HCT116 (cell line): ENCODE results near the gene BCKDK. TPM values are rescaled to one million over a fixed set of nuclear protein-coding genes. Genes with fewer than 3 reads are reported as not detected.

Experiments used
- ATAC-seq: fragments of 200-7000 bp; cut with Tn5 transposase; 2 replicates; pipeline ENCODE4 v1.9.1; 2020; ENCODE audit warnings: mild to moderate bottlenecking, moderate library complexity
- BruUV-seq: library from RNA; stranded (reverse); fragments of 400-500 nt; replicated peaks from 2 replicates; lab custom pipeline; 2021; lab: Mats Ljungman, UMichigan
- CTCF ChIA-PET: fragments of 300-600 bp; sonication (Branson Sonifier 250); formaldehyde crosslinking; loops from one replicate; lab custom pipeline; 2021; ENCODE audit warnings: antibody characterized with exemption; lab: Charles Lee
- POLR2A ChIA-PET: fragments of 300-600, 350-600 bp; sonication (Branson Sonifier 250); formaldehyde crosslinking; loops from one replicate; lab custom pipeline; 2021; ENCODE audit warnings: antibody characterized with exemption; lab: Charles Lee
- RAD21 ChIA-PET, 2 experiments: fragments of 300-600 bp; sonication (Branson Sonifier 250); formaldehyde crosslinking; loops; one replicate each; lab custom pipeline; 2023; ENCODE audit warnings: low total read pairs in 2 of 2; ENCODE audit not compliant: uncharacterized antibody in 2 of 2, unreplicated experiment in 2 of 2, low non-redundant PET in 1 of 2; lab: Charles Lee
- DNase-seq: peaks from one replicate; pipeline ENCODE4 v3.0.0-alpha.2; 2010; ENCODE audit warnings: low read depth, low spot score
- H2AFZ ChIP-seq: fragments of 200-600 bp; shearing (Covaris generic), sonication (generic); 2 replicates; pipeline ENCODE4 v1.6.1; 2017; ENCODE audit warnings: low read depth, mixed run types, mixed read lengths, antibody characterized with exemption, low read length; ENCODE audit not compliant: poor library complexity, severe bottlenecking
- H3K27ac ChIP-seq: 2 replicates; pipeline ENCODE4 v1.5.1; 2012; ENCODE audit warnings: low read depth, low read length
- H3K27me3 ChIP-seq: fragments of 200-600 bp; sonication (generic); 2 replicates; pipeline ENCODE4 v1.6.1; 2016; ENCODE audit warnings: mixed run types, low read length, mixed read lengths; ENCODE audit not compliant: insufficient read depth
- H3K36me3 ChIP-seq, 2 experiments: fragments of 200-500 bp in 1 of 2; fragments of 200-600 bp in 1 of 2; sonication (Bioruptor generic) in 1 of 2; sonication (generic) in 1 of 2; 2 replicates each; pipeline versions ENCODE4 v1.5.1 to v1.6.1; 2014 to 2016; ENCODE audit warnings: low read length in 2 of 2, inconsistent platforms in 1 of 2, mixed read lengths in 1 of 2, mixed run types in 1 of 2; ENCODE audit not compliant: insufficient read depth in 2 of 2, control insufficient read depth in 1 of 2
- H3K4me1 ChIP-seq, 2 experiments: fragments of 200-600 bp in 1 of 2; sonication (generic) in 1 of 2; 2 replicates each; pipeline versions ENCODE4 v1.5.1 to v1.6.1; 2012 to 2017; ENCODE audit warnings: low read length in 2 of 2, inconsistent platforms in 1 of 2, mild to moderate bottlenecking in 1 of 2, mixed read lengths in 1 of 2, mixed run types in 1 of 2, moderate library complexity in 1 of 2; ENCODE audit not compliant: insufficient read depth in 2 of 2, control insufficient read depth in 1 of 2
- H3K4me2 ChIP-seq: fragments of 200-600 bp; sonication (generic); 2 replicates; pipeline ENCODE4 v1.6.1; 2017; ENCODE audit warnings: mixed run types, low read length, mixed read lengths
- H3K4me3 ChIP-seq, 2 experiments: fragments of 200-600 bp in 1 of 2; sonication (generic) in 1 of 2; replicated peaks in 1 of 2; 2 replicates each; pipeline ENCODE4 v1.5.1; 2011 to 2016; ENCODE audit warnings: low read length in 2 of 2, control low read depth in 1 of 2, low read depth in 1 of 2, mild to moderate bottlenecking in 1 of 2, mixed read lengths in 1 of 2, mixed run types in 1 of 2
- H3K79me2 ChIP-seq: fragments of 200-600 bp; sonication (generic); 2 replicates; pipeline ENCODE4 v1.6.1; 2017; ENCODE audit warnings: mild to moderate bottlenecking, mixed run types, low read length, moderate library complexity, mixed read lengths; ENCODE audit not compliant: insufficient read depth
- H3K9ac ChIP-seq: fragments of 200-600 bp; sonication (generic); 2 replicates; pipeline ENCODE4 v1.6.1; 2016; ENCODE audit warnings: low read length, mixed read lengths
- H3K9me2 ChIP-seq: fragments of 200-600 bp; sonication (generic), shearing (Covaris generic); 2 replicates; pipeline ENCODE4 v1.6.1; 2017; ENCODE audit warnings: mixed run types, mild to moderate bottlenecking, moderate library complexity; ENCODE audit not compliant: insufficient read depth
- H3K9me3 ChIP-seq, 2 experiments: fragments of 200-500 bp in 1 of 2; fragments of 200-600 bp in 1 of 2; sonication (Bioruptor generic) in 1 of 2; sonication (generic) in 1 of 2; 2 replicates each; pipeline ENCODE4 v1.6.1; 2014 to 2017; ENCODE audit warnings: low read length in 2 of 2, mixed read lengths in 2 of 2, inconsistent platforms in 1 of 2, low read depth in 1 of 2, mild to moderate bottlenecking in 1 of 2, mixed run types in 1 of 2, moderate library complexity in 1 of 2; ENCODE audit not compliant: control insufficient read depth in 1 of 2, insufficient read depth in 1 of 2
- H4K20me1 ChIP-seq: fragments of 200-600 bp; sonication (generic), shearing (Covaris generic); 2 replicates; pipeline ENCODE4 v1.6.1; 2017; ENCODE audit warnings: mixed run types, mild to moderate bottlenecking, moderate library complexity; ENCODE audit not compliant: insufficient read depth
- CBX3 ChIP-seq: IDR thresholded peaks from 2 replicates; pipeline ENCODE4 v1.6.1; 2012; ENCODE audit warnings: low read depth
- CEBPB ChIP-seq: IDR thresholded peaks from 2 replicates; pipeline ENCODE4 v1.6.1; 2012; ENCODE audit warnings: low read depth
- EGR1 ChIP-seq: IDR thresholded peaks from 2 replicates; pipeline ENCODE4 v1.6.1; 2012; ENCODE audit warnings: low read depth
- ELF1 ChIP-seq: IDR thresholded peaks from 2 replicates; pipeline ENCODE4 v1.6.1; 2012; ENCODE audit warnings: low read depth, borderline replicate concordance
- EZH2 ChIP-seq: fragments of 200-600 bp; sonication (generic); IDR thresholded peaks from 2 replicates; pipeline ENCODE4 v1.6.1; 2017; ENCODE audit warnings: antibody characterized with exemption, mixed run types
- EZH2phosphoT487 ChIP-seq: fragments of 200-600 bp; IDR thresholded peaks from 2 replicates; pipeline ENCODE4 v1.6.1; 2018; ENCODE audit warnings: antibody characterized with exemption, borderline replicate concordance
- FOSL1 ChIP-seq: IDR thresholded peaks from 2 replicates; pipeline ENCODE4 v1.6.1; 2012; ENCODE audit warnings: low read depth
- JUND ChIP-seq: IDR thresholded peaks from 2 replicates; pipeline ENCODE4 v1.6.1; 2012
- POLR2A ChIP-seq: IDR thresholded peaks from 2 replicates; pipeline ENCODE4 v1.7.0; 2011; ENCODE audit warnings: borderline replicate concordance; ENCODE audit not compliant: insufficient read depth, insufficient read length; ENCODE audit errors: extremely low read depth
- POLR2AphosphoS5 ChIP-seq: IDR thresholded peaks from 2 replicates; pipeline ENCODE4 v1.6.1; 2011; ENCODE audit warnings: mild to moderate bottlenecking, low read depth, low read length, moderate library complexity
- RAD21 ChIP-seq: IDR thresholded peaks from 2 replicates; pipeline ENCODE4 v1.6.1; 2012; ENCODE audit warnings: low read depth, mild to moderate bottlenecking
- REST ChIP-seq: IDR thresholded peaks from 2 replicates; pipeline ENCODE4 v1.6.1; 2012; ENCODE audit warnings: low read depth
- SP1 ChIP-seq: IDR thresholded peaks from 2 replicates; pipeline ENCODE4 v1.6.1; 2012; ENCODE audit warnings: low read depth
- TCF7L2 ChIP-seq: IDR thresholded peaks from 2 replicates; pipeline ENCODE4 v1.7.0; 2011; ENCODE audit warnings: borderline replicate concordance, inconsistent platforms; ENCODE audit not compliant: insufficient read depth, insufficient read length; ENCODE audit errors: extremely low read depth
- ZBTB33 ChIP-seq: IDR thresholded peaks from 2 replicates; pipeline ENCODE4 v1.6.1; 2011; ENCODE audit warnings: mild to moderate bottlenecking, low read length, moderate library complexity; ENCODE audit not compliant: insufficient replicate concordance; ENCODE audit errors: extremely low read depth
- ZFX ChIP-seq: fragments of 450-650 bp; IDR thresholded peaks from 2 replicates; pipeline ENCODE4 v1.6.1; 2017
- intact Hi-C: fragments of 100-400 bp; cut with micrococcal nuclease; formaldehyde crosslinking; loops from 2 replicates; pipeline ENCODE4 v1.10.0; 2022
- total RNA-seq: library from RNA; stranded (reverse); gene quantifications from one replicate; pipeline ENCODE4 v1.2.1, GENCODE V29; 2021; ENCODE audit not compliant: unreplicated experiment
- TF ChIP-seq, protein P1 (sequence below): IDR thresholded peaks from 2 replicates; pipeline ENCODE4 v1.6.1; 2012
- TF ChIP-seq, protein P2 (sequence below), 3 experiments: fragments of 200-600 bp in 1 of 3; sonication (generic) in 1 of 3; IDR thresholded peaks in 2 of 3; conservative IDR thresholded peaks in 1 of 3; 2 replicates each; pipeline ENCODE4 v1.5.1; 2012 to 2017; ENCODE audit warnings: low read depth in 2 of 3, low read length in 2 of 3, antibody characterized with exemption in 1 of 3, borderline replicate concordance in 1 of 3, control low read depth in 1 of 3, mild to moderate bottlenecking in 1 of 3, mixed read lengths in 1 of 3, mixed run types in 1 of 3, moderate library complexity in 1 of 3; ENCODE audit not compliant: insufficient read depth in 1 of 3

The BCKDK gene
- total RNA-seq, 1 experiment from 2014 or later = 60.7 TPM

DNA sequence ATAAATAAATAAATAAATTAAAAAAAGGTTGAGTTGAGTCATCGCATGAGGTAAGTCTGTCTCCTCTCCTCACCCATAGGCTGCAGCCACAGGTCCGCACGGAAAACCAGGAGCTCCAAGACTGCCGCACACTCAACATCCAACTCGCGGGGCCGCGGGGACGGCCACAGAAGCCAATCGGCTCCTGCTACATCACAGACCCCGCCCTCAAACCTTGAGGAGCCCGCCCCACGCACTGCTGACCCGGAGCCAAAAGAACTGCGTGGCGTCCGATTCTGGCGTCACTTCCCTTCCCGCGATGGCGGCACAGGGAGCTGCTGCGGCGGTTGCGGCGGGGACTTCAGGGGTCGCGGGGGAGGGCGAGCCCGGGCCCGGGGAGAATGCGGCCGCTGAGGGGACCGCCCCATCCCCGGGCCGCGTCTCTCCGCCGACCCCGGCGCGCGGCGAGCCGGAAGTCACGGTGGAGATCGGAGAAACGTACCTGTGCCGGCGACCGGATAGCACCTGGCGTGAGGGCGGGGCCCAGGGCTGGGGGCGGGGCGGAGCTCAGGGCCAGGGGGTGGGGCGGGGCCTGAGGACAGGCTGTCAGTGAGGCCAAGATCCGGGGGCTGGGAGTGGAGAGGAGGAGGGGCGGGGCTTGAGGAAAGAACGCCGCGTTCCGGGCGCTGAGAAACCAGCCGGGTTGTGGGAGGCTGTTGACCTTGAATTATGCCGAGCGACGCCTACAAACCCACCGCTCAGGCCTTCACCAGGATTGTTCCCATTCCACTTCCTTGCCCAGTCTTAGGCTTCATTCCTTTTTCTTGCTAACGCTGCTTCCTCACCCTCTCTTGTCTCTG, 9.4 kb downstream of the BCKDK start, which contains the start of gene KAT8:
Gene KAT8 (plus strand): TSS at position 281 of the 839 bp plus-strand sequence. CDS start 18 bp downstream, at position 299.
- BruUV-seq = no TSS peak
- CTCF ChIA-PET = interaction anchor here (0.9 to 2.9 kb wide), 10 partner anchors 13 to 343 kb away, joined by 3 to 30 read pairs (median 5); partner anchors contain the start of genes HSD3B7 and VKORC1
- peak; percentile 98 for TF ChIP-seq POLR2AphosphoS5
- TF ChIP-seq CBX3 = peak; percentile 63; the same call in 1 of the 2 replicates
- TF ChIP-seq, protein P1, sequence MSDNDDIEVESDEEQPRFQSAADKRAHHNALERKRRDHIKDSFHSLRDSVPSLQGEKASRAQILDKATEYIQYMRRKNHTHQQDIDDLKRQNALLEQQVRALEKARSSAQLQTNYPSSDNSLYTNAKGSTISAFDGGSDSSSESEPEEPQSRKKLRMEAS = peak; percentile 81
- no peak for TF ChIP-seq TCF7L2
- TF ChIP-seq POLR2A = peak; percentile 56
- TF ChIP-seq JUND = no peak
- no peak for TF ChIP-seq REST
- no peak for TF ChIP-seq ZBTB33
- TF ChIP-seq EZH2 = no peak
- TF ChIP-seq RAD21 = no peak
- TF ChIP-seq EGR1 = peak; percentile 72
- TF ChIP-seq EZH2phosphoT487 = no peak
- TF ChIP-seq ZFX = no peak
- TF ChIP-seq FOSL1 = no peak
- TF ChIP-seq ELF1 = no peak
- TF ChIP-seq, protein P2, sequence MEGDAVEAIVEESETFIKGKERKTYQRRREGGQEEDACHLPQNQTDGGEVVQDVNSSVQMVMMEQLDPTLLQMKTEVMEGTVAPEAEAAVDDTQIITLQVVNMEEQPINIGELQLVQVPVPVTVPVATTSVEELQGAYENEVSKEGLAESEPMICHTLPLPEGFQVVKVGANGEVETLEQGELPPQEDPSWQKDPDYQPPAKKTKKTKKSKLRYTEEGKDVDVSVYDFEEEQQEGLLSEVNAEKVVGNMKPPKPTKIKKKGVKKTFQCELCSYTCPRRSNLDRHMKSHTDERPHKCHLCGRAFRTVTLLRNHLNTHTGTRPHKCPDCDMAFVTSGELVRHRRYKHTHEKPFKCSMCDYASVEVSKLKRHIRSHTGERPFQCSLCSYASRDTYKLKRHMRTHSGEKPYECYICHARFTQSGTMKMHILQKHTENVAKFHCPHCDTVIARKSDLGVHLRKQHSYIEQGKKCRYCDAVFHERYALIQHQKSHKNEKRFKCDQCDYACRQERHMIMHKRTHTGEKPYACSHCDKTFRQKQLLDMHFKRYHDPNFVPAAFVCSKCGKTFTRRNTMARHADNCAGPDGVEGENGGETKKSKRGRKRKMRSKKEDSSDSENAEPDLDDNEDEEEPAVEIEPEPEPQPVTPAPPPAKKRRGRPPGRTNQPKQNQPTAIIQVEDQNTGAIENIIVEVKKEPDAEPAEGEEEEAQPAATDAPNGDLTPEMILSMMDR (IDR thresholded peaks at IDR 0.05 in 2 of 3, conservative IDR thresholded peaks at IDR 0.05 in 1 of 3; ENCODE audit: borderline replicate concordance in 1 of 3, insufficient read depth in 1 of 3, low read depth in 2 of 3, low read length in 2 of 3) = no peak
- peak; percentile 91 for TF ChIP-seq SP1
- no peak for TF ChIP-seq CEBPB

More for the DNA sequence above, 9.4 kb downstream of the BCKDK start, which contains the start of gene KAT8:
- DNase-seq (peak; percentile 97), ATAC-seq (peak; percentile 92)
- ChIA-PET RAD21 (interaction anchor here (0.6 to 1.4 kb wide), 7 partner anchors 17 to 342 kb away, joined by 3 to 10 read pairs (median 4); partner anchors contain the start of genes ARMC5 (in 1 of the 2), HSD3B7 (in 1 of the 2), PRSS8 (in 1 of the 2) and ZNF646 (in 1 of the 2)), POLR2A (interaction anchor here (0.6 to 3.5 kb wide), 22 partner anchors 9 to 595 kb away, joined by 3 to 84 read pairs (median 4); partner anchors contain the start of genes ARMC5, FUS, PRSS8 and STX4)
- peaks cover 13 to 21% of the 10 kb centered on the region in 2 experiments for H3K36me3 ChIP-seq
- no peaks in the 10 kb centered on the region for H3K9me3 ChIP-seq
- H3K27ac ChIP-seq = peak within 1 kb of the TSS; percentile 80
- H3K4me2 ChIP-seq = peak within 1 kb of the TSS; percentile 85
- intact Hi-C loops = loop anchor here (1.0 kb wide), 1 partner anchor 25 kb away; no protein-coding TSS in a partner anchor
- no peaks in the 10 kb centered on the region for H3K27me3 ChIP-seq
- peaks cover 44% of the 10 kb centered on the region for H3K79me2 ChIP-seq
- no peaks in the 10 kb centered on the region for H3K9me2 ChIP-seq
- H4K20me1 ChIP-seq = peaks cover 4% of the 10 kb centered on the region; the same call in 1 of the 2 replicates
- peak within 1 kb of the TSS; percentile 71 for H3K9ac ChIP-seq
- H3K4me3 ChIP-seq = peak within 1 kb of the TSS; percentile 70 to 82
- peaks cover 7 to 30% of the 10 kb centered on the region in 2 experiments; a peak in 3 of 4 replicates for H3K4me1 ChIP-seq
- H2AFZ ChIP-seq = no peak within 1 kb of the TSS
